BJ (cell line): ENCODE results near the gene NGFR. TPM values are rescaled to one million over a fixed set of nuclear protein-coding genes. Genes with fewer than 3 reads are reported as not detected.

Experiments used
- CTCF ChIA-PET: fragments of 350-600 bp; formaldehyde crosslinking; extraction: SDS; loops from one replicate; lab custom pipeline; 2021; ENCODE audit warnings: antibody characterized with exemption, inconsistent platforms; lab: Yijun Ruan, JAX
- POLR2A ChIA-PET: fragments of 300-600 bp; sonication (Branson Sonifier 250); formaldehyde crosslinking; extraction: SDS; loops from one replicate; lab custom pipeline; 2021; ENCODE audit warnings: antibody characterized with exemption; lab: Charles Lee
- DNase-seq: peaks from one replicate; pipeline ENCODE4 v3.0.0-alpha.2; 2011; ENCODE audit warnings: low read depth
- H3K27me3 ChIP-seq: 2 replicates; pipeline ENCODE4 v1.6.0; 2011; ENCODE audit warnings: low read length; ENCODE audit not compliant: control insufficient read depth, insufficient read depth
- H3K36me3 ChIP-seq: 2 replicates; pipeline ENCODE4 v1.5.1; 2011; ENCODE audit warnings: low read length; ENCODE audit not compliant: control insufficient read depth, insufficient read depth
- H3K4me3 ChIP-seq: 2 replicates; pipeline ENCODE4 v1.5.1; 2011; ENCODE audit warnings: low read depth, mild to moderate bottlenecking, control low read depth, low read length
- polyA plus RNA-seq: library from polyadenylated mRNA; depleted of rRNA; stranded (reverse); fragments of >200 nt; gene quantifications from 2 replicates; pipeline ENCODE4 v1.2.3, GENCODE V29; 2011
- TF ChIP-seq, protein P1 (sequence below): IDR thresholded peaks from 2 replicates; pipeline ENCODE4 v1.5.1; 2011; ENCODE audit warnings: low read depth, mild to moderate bottlenecking, control low read depth, inconsistent platforms, low read length, moderate library complexity; ENCODE audit not compliant: insufficient read depth

The NGFR gene
- polyA plus RNA-seq, 1 experiment, result 0.10 TPM

DNA sequence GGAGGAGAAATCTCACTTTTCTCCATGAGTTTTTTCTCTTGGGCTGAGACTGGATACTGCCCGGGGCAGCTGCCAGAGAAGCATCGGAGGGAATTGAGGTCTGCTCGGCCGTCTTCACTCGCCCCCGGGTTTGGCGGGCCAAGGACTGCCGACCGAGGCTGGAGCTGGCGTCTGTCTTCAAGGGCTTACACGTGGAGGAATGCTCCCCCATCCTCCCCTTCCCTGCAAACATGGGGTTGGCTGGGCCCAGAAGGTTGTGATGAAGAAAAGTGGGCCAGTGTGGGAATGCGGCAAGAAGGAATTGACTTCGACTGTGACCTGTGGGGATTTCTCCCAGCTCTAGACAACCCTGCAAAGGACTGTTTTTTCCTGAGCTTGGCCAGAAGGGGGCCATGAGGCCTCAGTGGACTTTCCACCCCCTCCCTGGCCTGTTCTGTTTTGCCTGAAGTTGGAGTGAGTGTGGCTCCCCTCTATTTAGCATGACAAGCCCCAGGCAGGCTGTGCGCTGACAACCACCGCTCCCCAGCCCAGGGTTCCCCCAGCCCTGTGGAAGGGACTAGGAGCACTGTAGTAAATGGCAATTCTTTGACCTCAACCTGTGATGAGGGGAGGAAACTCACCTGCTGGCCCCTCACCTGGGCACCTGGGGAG, 19.1 kb downstream of the NGFR start:
- no peak overlapping the region for H3K4me3 ChIP-seq
- no peak for DNase-seq
- TF ChIP-seq, protein P1, sequence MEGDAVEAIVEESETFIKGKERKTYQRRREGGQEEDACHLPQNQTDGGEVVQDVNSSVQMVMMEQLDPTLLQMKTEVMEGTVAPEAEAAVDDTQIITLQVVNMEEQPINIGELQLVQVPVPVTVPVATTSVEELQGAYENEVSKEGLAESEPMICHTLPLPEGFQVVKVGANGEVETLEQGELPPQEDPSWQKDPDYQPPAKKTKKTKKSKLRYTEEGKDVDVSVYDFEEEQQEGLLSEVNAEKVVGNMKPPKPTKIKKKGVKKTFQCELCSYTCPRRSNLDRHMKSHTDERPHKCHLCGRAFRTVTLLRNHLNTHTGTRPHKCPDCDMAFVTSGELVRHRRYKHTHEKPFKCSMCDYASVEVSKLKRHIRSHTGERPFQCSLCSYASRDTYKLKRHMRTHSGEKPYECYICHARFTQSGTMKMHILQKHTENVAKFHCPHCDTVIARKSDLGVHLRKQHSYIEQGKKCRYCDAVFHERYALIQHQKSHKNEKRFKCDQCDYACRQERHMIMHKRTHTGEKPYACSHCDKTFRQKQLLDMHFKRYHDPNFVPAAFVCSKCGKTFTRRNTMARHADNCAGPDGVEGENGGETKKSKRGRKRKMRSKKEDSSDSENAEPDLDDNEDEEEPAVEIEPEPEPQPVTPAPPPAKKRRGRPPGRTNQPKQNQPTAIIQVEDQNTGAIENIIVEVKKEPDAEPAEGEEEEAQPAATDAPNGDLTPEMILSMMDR, result peak; percentile 35
- H3K27me3 ChIP-seq, result peaks cover 8% of the 10 kb centered on the region
- no peaks in the 10 kb centered on the region for H3K36me3 ChIP-seq
- POLR2A ChIA-PET, result no interaction called here
- CTCF ChIA-PET, result interaction anchor here (0.7 to 2.9 kb wide), 8 partner anchors 9 to 43 kb away, joined by 3 to 18 read pairs (median 4); no protein-coding TSS in a partner anchor

DNA sequence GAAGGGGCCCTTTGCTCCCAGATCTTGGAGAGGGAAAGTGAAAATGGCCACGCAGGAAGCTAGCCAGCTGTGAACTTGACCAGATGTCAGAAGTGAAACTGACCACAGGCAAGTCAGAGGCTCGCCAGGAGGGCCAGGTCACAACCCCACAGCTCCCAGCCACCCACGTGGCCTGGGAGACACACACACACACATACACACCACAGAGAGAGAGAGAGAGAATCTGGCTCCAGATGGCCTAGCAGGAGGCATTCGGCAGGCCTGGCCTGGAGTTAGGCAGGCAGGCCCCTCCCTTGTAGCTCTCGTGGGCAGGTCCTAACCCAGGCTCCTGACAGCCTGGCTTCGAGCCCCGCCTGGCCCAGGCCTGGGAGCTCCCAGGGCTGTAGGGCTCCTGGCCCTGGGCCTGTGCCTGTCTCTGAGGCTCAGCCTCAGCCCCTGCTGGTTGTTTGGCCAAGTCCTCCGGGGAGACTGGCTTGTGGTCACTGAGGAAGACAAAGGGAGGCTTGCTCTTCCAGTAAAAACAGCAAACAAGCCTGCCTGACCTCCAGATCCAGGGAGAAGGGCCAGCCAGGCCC, 20.2 kb downstream of the NGFR start:
- Histone ChIP-seq H3K36me3 (no peaks in the 10 kb centered on the region), H3K27me3 (peaks cover 14% of the 10 kb centered on the region), H3K4me3 (no peak overlapping the region)
- ChIA-PET POLR2A (no interaction called here), CTCF (interaction anchor here (0.8 to 2.9 kb wide), 8 partner anchors 13 to 176 kb away, joined by 3 to 18 read pairs (median 4); partner anchors contain the start of gene NGFR)
- DNase-seq, result peak; percentile 86
- TF ChIP-seq, protein P1, result peak; percentile 40; the same call in 1 of the 2 replicates

DNA sequence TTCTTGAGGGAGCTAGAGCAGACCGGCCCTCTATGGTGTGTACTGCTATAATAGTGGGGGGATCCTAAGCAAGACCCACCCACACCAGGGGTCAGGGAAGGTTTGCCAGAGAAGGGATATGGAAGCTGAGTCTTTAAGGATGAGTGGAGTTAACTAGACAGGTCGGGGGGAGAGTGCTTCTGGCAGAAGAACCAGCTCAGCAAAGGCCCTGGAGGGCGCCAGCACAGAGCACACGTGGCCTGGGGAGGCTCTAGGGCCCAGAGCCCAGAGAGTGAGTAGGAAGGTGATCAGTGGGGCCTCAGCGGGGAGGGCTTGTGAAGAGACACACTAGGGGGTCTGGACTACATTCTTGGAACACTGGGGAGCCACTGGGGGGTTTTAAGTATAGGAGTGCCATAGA, 21.1 kb downstream of the NGFR start:
- Histone ChIP-seq H3K36me3 (no peaks in the 10 kb centered on the region), H3K4me3 (no peak overlapping the region), H3K27me3 (peaks cover 19% of the 10 kb centered on the region)
- CTCF ChIA-PET, result interaction anchor here (0.6 to 2.9 kb wide), 3 partner anchors 19 to 81 kb away, joined by 3 to 18 read pairs (median 4); no protein-coding TSS in a partner anchor
- no peak for DNase-seq
- POLR2A ChIA-PET, result interaction anchor here (0.5 kb wide), 1 partner anchor 53 kb away, joined by 3 read pairs; no protein-coding TSS in a partner anchor
- TF ChIP-seq, protein P1, result no peak

GRCh38 chr17:49518346-49519078, 23.4 kb downstream of the NGFR start:
- ChIA-PET POLR2A (no interaction called here), CTCF (interaction anchor here (0.6 kb wide), 1 partner anchor 118 kb away, joined by 6 read pairs; no protein-coding TSS in a partner anchor)
- Histone ChIP-seq H3K36me3 (no peaks in the 10 kb centered on the region), H3K27me3 (peaks cover 21% of the 10 kb centered on the region), H3K4me3 (no peak overlapping the region)
- TF ChIP-seq, protein P1, result no peak
- DNase-seq, result no peak

GRCh38 chr17:49519781-49520180, 24.7 kb downstream of the NGFR start:
- POLR2A ChIA-PET, result no interaction called here
- no peak for DNase-seq

More at GRCh38 chr17:49519781-49520180, 24.7 kb downstream of the NGFR start:
- TF ChIP-seq, protein P1, result no peak
- H3K27me3 ChIP-seq, result peaks cover 21% of the 10 kb centered on the region
- CTCF ChIA-PET, result interaction anchor here (1.6 to 1.8 kb wide), 2 partner anchors 36 to 433 kb away, joined by 5 to 8 read pairs; no protein-coding TSS in a partner anchor
- H3K4me3 ChIP-seq, result no peak overlapping the region
- H3K36me3 ChIP-seq, result no peaks in the 10 kb centered on the region
